GM12874 (cell line): ENCODE measurements around the gene BRD1.

ENCODE experiments used
- TF ChIP-seq, protein P1 (sequence below): IDR thresholded peaks from 2 replicates; pipeline ENCODE4 v1.5.1; 2011; ENCODE audit warnings: low read depth, mild to moderate bottlenecking, control low read depth, low read length, moderate library complexity; ENCODE audit not compliant: insufficient read depth

BRD1 gene

DNA sequence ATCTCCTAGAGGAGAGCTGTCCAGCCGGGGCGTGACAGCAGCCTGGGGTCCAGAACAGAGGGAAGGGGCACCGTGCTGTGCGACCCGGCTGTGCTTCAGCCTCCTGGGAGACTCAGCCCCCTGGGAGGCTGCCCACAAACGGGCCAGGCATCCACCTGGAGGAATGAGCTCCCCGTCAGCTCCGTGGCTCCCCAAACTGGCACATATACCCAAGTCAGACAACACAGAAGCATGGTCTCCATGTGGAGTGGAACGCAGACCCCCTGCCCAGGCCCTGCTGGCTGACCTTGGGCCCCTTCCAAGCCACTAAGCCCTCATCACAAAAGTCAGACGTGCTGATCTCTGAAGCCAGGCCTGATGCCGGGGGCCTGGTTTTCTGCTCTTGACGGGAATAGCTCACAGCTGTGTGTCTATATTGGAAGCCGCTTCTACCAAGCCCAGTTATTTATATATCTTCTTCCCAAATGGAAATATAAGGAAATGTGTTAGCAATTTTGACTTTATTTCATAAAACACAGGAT, 91.7 kb downstream of the BRD1 start:
- TF ChIP-seq, protein P1, sequence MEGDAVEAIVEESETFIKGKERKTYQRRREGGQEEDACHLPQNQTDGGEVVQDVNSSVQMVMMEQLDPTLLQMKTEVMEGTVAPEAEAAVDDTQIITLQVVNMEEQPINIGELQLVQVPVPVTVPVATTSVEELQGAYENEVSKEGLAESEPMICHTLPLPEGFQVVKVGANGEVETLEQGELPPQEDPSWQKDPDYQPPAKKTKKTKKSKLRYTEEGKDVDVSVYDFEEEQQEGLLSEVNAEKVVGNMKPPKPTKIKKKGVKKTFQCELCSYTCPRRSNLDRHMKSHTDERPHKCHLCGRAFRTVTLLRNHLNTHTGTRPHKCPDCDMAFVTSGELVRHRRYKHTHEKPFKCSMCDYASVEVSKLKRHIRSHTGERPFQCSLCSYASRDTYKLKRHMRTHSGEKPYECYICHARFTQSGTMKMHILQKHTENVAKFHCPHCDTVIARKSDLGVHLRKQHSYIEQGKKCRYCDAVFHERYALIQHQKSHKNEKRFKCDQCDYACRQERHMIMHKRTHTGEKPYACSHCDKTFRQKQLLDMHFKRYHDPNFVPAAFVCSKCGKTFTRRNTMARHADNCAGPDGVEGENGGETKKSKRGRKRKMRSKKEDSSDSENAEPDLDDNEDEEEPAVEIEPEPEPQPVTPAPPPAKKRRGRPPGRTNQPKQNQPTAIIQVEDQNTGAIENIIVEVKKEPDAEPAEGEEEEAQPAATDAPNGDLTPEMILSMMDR = no peak

DNA sequence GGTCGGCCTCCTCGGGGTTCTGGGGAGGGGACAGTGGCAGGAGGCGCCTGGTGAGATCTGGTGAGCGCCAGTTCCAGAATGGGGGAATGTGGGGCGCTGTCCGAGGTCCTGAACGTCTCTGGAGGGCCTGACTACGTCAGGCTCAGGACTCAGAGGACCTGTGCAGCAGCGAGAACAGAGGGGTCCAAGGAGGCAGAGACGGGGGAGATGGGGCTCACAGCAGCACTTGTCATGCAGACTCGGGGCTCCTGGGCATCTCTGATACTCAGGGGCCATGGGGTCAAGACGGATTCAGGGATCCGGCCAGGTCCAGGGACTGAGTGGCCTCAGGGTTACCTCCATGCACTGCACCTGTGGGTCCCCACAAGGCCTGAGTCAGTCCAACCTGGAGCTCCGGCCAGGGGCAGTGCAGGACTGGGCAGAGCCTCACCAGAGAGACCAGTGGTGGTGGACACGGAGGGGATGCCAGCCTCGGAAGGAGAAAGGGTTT, 92.2 kb downstream of the BRD1 start:
- TF ChIP-seq, protein P1 = no peak

DNA sequence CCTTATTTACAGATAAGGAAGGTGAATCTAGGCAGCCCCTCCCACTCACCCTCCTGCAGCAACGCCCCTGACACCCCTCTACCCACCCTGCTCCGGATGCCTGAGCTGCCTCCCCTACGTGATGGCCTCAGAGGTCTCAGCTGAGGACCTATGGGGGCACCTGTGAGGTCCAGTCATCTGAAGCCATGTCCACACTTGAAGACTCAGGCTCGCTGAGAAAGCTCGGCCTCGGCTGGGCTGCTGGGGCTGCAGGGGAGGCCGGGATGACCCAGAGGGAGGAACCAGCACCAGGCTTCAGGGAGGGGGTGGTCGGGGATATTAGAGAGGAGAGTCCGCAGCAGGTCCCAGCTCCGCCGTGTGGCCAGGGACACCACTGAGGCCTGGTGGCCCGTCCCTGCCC, 92.8 kb downstream of the BRD1 start:
- TF ChIP-seq, protein P1 = no peak

DNA sequence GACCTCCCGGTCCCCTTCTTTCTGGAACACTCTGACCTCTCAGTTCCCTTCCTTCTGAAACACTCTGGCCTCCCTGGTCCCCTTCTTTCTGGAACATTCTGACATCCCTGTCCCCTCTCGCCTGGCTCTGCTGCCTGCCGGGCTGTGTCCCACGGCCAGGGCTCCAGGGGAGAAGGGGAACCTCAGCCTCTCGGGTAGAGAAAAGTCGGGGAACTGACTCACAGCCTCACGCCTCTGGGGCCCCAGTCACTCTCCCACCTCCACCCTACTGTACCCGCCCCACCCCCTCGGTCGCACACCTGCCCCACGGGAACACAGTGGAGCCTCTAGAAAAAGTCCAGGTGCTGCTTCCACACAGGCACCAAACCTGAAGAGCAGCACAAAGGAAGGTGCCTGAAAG, 93.3 kb downstream of the BRD1 start:
- TF ChIP-seq, protein P1 = no peak

DNA sequence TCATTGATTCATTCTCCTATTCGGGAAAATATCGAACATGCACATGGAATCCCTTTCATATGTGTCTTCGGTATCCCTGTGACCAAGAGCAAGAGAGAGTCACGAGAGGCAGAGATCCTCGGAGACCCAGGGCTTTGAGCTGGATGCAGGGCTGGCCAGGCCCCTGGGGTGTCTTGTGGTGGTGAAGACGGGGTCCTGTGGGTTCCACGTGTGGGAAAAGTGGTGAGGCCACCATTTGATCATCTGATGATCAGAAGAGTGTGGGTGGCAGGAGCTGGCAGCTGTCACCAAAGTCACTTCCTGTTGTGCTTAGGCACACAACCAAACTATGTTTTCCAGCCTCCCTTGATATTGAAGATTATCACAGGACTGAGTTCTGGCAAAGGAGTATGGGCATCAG, 94.0 kb downstream of the BRD1 start:
- TF ChIP-seq, protein P1 = no peak

DNA sequence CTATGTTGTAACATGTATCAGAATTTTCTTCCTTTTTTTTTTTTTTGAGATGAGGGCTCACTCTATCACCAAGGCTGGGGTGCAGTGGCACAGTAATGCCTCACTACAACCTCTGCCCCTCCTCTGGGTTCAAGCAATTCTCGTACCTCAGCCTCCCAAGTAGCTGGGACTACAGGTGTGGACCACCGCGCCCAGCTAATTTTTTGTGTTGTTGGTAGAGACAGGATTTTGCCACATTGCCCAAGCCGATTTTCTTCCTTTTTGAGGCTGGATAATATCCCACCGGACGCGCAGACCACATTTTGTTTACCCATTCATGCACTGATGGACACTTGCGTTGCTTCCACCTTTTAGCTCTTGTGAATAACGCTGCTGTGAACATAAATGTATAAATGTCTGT, 97.0 kb downstream of the BRD1 start:
- TF ChIP-seq, protein P1 = no peak

DNA sequence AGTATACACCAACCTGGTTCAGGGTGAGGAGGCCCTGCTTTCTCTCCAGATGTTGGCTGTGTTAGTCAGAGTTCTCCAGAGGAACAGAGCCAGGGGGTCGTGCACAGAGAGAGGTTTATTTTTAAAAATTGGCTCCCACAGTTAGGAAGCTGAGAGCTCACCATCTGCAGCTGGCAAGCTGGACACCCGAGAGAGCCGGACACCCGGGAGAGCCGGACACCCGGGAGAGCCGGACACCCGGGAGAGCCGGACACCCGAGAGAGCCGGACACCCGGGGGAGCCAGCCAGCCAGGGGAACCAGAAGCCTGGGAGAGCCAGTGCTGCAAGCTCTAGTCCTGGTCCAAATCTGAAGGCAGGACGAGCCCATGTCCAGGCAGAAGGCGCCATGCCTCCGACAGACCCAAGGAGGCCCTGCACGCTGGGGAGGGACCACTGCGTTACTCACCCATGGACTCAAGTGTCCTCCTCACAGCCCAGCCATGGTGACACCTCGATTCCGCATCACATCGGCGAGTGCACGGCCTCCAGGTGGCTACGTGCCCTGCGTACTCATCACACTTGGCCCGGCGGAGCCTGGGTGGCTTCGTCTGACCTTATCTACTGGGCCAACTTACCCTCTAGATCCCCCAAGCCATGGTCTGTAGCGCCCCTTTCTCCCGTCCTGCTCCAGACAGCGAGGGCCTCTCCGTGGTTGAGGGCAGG, 99.0 kb downstream of the BRD1 start:
- TF ChIP-seq, protein P1 = no peak
